GM15510 (cell line): ENCODE results near the gene SPIRE1.

Experiments used
- POLR2A ChIP-seq: IDR thresholded peaks from 3 replicates; pipeline ENCODE4 v1.6.1; 2011; ENCODE audit warnings: borderline replicate concordance; ENCODE audit not compliant: insufficient read length; ENCODE audit errors: extremely low read depth

SPIRE1 gene

GRCh38 chr18:12657684-12658425, at the start of gene SPIRE1:
Gene SPIRE1 (minus strand): TSS chr18:12658107. CDS start chr18:12657866, 241 bp downstream.
- TF ChIP-seq POLR2A, result peak; percentile 35

GRCh38 chr18:12703664-12704063, 45.8 kb upstream of the SPIRE1 start:
- no peak for TF ChIP-seq POLR2A

- TF ChIP-seq POLR2A, result no peak
Observed at GRCh38 chr18:12703096-12703567, 45.2 kb upstream of the SPIRE1 start.

GRCh38 chr18:12702221-12703095, 44.6 kb upstream of the SPIRE1 start, which contains the start of the genes CEP76 and PSMG2:
Gene CEP76 (minus strand): TSS chr18:12702723. CDS start chr18:12702548, 175 bp downstream.
Gene PSMG2 (plus strand): TSS chr18:12703042. CDS start chr18:12703108, 66 bp downstream.
- TF ChIP-seq POLR2A, result peak; percentile 90

- no peak for TF ChIP-seq POLR2A
Observed at GRCh38 chr18:12701161-12701560, 43.3 kb upstream of the SPIRE1 start.

- TF ChIP-seq POLR2A, result no peak
Observed at GRCh38 chr18:12699747-12700146, 41.8 kb upstream of the SPIRE1 start.

GRCh38 chr18:12694032-12694431, 36.1 kb upstream of the SPIRE1 start:
- no peak for TF ChIP-seq POLR2A

- TF ChIP-seq POLR2A, result no peak
Observed at GRCh38 chr18:12692206-12692605, 34.3 kb upstream of the SPIRE1 start.

GRCh38 chr18:12689256-12689850, 31.4 kb upstream of the SPIRE1 start:
- no peak for TF ChIP-seq POLR2A

- TF ChIP-seq POLR2A, result no peak
Observed at GRCh38 chr18:12686100-12686499, 28.2 kb upstream of the SPIRE1 start.

- TF ChIP-seq POLR2A, result no peak
Observed at GRCh38 chr18:12679183-12679786, 21.4 kb upstream of the SPIRE1 start.

- TF ChIP-seq POLR2A, result no peak
Observed at GRCh38 chr18:12668041-12668440, 10.1 kb upstream of the SPIRE1 start.

GRCh38 chr18:12659904-12660605, 2.1 kb upstream of the SPIRE1 start:
- TF ChIP-seq POLR2A, result no peak

GRCh38 chr18:12658426-12659138, 675 bp upstream of the SPIRE1 start:
- TF ChIP-seq POLR2A, result no peak
